Activated CD4-positive, alpha-beta T cell treated with anti-CD3 and anti-CD28 coated beads for 48 hours (primary cell): Measurements from ENCODE around the gene SORBS2.
"Not testable (repeated sequence)": the region's sequence is repeated elsewhere in the genome, so short reads cannot be mapped to it uniquely, and the experiment has no call there.

ENCODE experiments used
- DNase-seq: peaks from one replicate; pipeline ENCODE4 v3.0.0-alpha.2; 2020

SORBS2 gene

GRCh38 chr4:185735866-185736400 is 76.1 kb downstream of the SORBS2 start:
- no peak for DNase-seq

GRCh38 chr4:185734930-185735329 is 77.1 kb downstream of the SORBS2 start:
- no peak for DNase-seq

GRCh38 chr4:185734214-185734613 is 77.8 kb downstream of the SORBS2 start:
- no peak for DNase-seq

GRCh38 chr4:185730849-185731608 is 81.0 kb downstream of the SORBS2 start:
- DNase-seq, result no peak

- no peak for DNase-seq
Measured at GRCh38 chr4:185730387-185730786, 81.6 kb downstream of the SORBS2 start.

- no peak for DNase-seq
Measured at GRCh38 chr4:185729391-185729804, 82.6 kb downstream of the SORBS2 start.

GRCh38 chr4:185728893-185729292 is 83.1 kb downstream of the SORBS2 start:
- no peak for DNase-seq

- DNase-seq, result no peak
Measured at GRCh38 chr4:185726931-185727330, 85.1 kb downstream of the SORBS2 start.

- no peak for DNase-seq
Measured at GRCh38 chr4:185723631-185724260, 88.2 kb downstream of the SORBS2 start.

GRCh38 chr4:185722029-185722316 is 90.0 kb downstream of the SORBS2 start:
- DNase-seq, result no peak

- no peak for DNase-seq
Measured at GRCh38 chr4:185721190-185722028, 90.6 kb downstream of the SORBS2 start.

GRCh38 chr4:185719500-185719858 is 92.5 kb downstream of the SORBS2 start:
- DNase-seq, result no peak

GRCh38 chr4:185718578-185719499 is 93.2 kb downstream of the SORBS2 start:
- DNase-seq, result no peak

GRCh38 chr4:185717377-185717741 is 94.6 kb downstream of the SORBS2 start:
- DNase-seq, result no peak

- no peak for DNase-seq
Measured at GRCh38 chr4:185716577-185717376, 95.2 kb downstream of the SORBS2 start.

- no peak for DNase-seq
Measured at GRCh38 chr4:185716141-185716551, 95.8 kb downstream of the SORBS2 start.

GRCh38 chr4:185714524-185714923 is 97.5 kb downstream of the SORBS2 start:
- DNase-seq, result not testable (repeated sequence)

GRCh38 chr4:185713731-185714130 is 98.3 kb downstream of the SORBS2 start:
- no peak for DNase-seq

- no peak for DNase-seq
Measured at GRCh38 chr4:185713272-185713671, 98.7 kb downstream of the SORBS2 start.

- no peak for DNase-seq
Measured at GRCh38 chr4:185712350-185713024, 99.5 kb downstream of the SORBS2 start.

GRCh38 chr4:185711726-185712125 is 100.3 kb downstream of the SORBS2 start:
- no peak for DNase-seq
